HepG2 (cell line): ENCODE measurements around the gene ZNF888. TPM values are rescaled to one million over a fixed set of nuclear protein-coding genes. Genes with fewer than 3 reads are reported as not detected.

ENCODE experiments used
- BRCA1 ChIP-seq: sonication (generic); formaldehyde crosslinking; IDR thresholded peaks from 2 replicates; pipeline ENCODE4 v1.4.0; 2020; ENCODE audit warnings: missing genetic modification reagents
- HIVEP1 ChIP-seq: sonication (generic); formaldehyde crosslinking; IDR thresholded peaks from 2 replicates; pipeline ENCODE4 v1.4.0; 2020; ENCODE audit warnings: mild to moderate bottlenecking, missing genetic modification reagents
- IRF2 ChIP-seq: IDR thresholded peaks from 2 replicates; pipeline ENCODE4 v1.6.1; 2018; ENCODE audit warnings: missing genetic modification reagents, missing compliant biosample characterization
- SAFB2 ChIP-seq: sonication (generic); formaldehyde crosslinking; IDR thresholded peaks from 2 replicates; pipeline ENCODE4 v1.5.1; 2020; ENCODE audit warnings: missing genetic modification reagents, low read depth, mild to moderate bottlenecking, borderline replicate concordance
- SP4 ChIP-seq: sonication (generic); formaldehyde crosslinking; IDR thresholded peaks from 2 replicates; pipeline ENCODE4 v1.8.1; 2023; ENCODE audit warnings: mild to moderate bottlenecking, missing genetic modification reagents
- THAP11 ChIP-seq: IDR thresholded peaks from 2 replicates; pipeline ENCODE4 v1.6.1; 2016; ENCODE audit warnings: missing biosample characterization, missing genetic modification reagents
- ZBTB21 ChIP-seq: sonication (generic); formaldehyde crosslinking; IDR thresholded peaks from 2 replicates; pipeline ENCODE4 v1.4.0; 2020; ENCODE audit warnings: missing genetic modification reagents
- ZNF333 ChIP-seq: sonication (generic); formaldehyde crosslinking; IDR thresholded peaks from 2 replicates; pipeline ENCODE4 v1.4.0; 2020; ENCODE audit warnings: mild to moderate bottlenecking, missing genetic modification reagents, borderline replicate concordance
- ZNF703 ChIP-seq: sonication (generic); formaldehyde crosslinking; IDR thresholded peaks from 2 replicates; pipeline ENCODE4 v1.5.1; 2020; ENCODE audit warnings: missing genetic modification reagents, mild to moderate bottlenecking, moderate library complexity, borderline replicate concordance
- ZNF891 ChIP-seq: sonication (generic); formaldehyde crosslinking; IDR thresholded peaks from 2 replicates; pipeline ENCODE4 v1.5.0; 2020; ENCODE audit warnings: mild to moderate bottlenecking, missing genetic modification reagents
- ZSCAN9 ChIP-seq: IDR thresholded peaks from 2 replicates; pipeline ENCODE4 v1.6.1; 2016; ENCODE audit warnings: borderline replicate concordance
- polyA plus RNA-seq, 8 experiments: library from polyadenylated mRNA; depleted of rRNA in 3 of 8; stranded (reverse) in 7 of 8; unstranded in 1 of 8; fragments of >200 nt; fragmentation: Illumina TruSeq in 4 of 8; extraction: Trizol in 4 of 8; gene quantifications; 2 replicates each; pipeline versions ENCODE4 v1.2.1 to v1.2.3, GENCODE V29; 2011 to 2016; ENCODE audit warnings: low read depth in 4 of 8, missing spikeins in 1 of 8, mixed read lengths in 1 of 8; ENCODE audit not compliant: insufficient read depth in 1 of 8
- total RNA-seq, 5 experiments: library from RNA; depleted of rRNA; stranded (reverse); fragments of >200 nt; fragmentation: Illumina TruSeq; extraction: Trizol; gene quantifications; 2 replicates each; pipeline ENCODE4 v1.2.3, GENCODE V29; 2016; ENCODE audit warnings: low read depth in 1 of 5
- TF ChIP-seq, protein P1 (sequence below): sonication (generic); formaldehyde crosslinking; IDR thresholded peaks from 2 replicates; pipeline ENCODE4 v1.4.0; 2020; ENCODE audit warnings: mild to moderate bottlenecking, missing genetic modification reagents, borderline replicate concordance
- TF ChIP-seq, protein P2 (sequence below): sonication (generic); formaldehyde crosslinking; IDR thresholded peaks from 2 replicates; pipeline ENCODE4 v1.8.1; 2022; ENCODE audit warnings: mild to moderate bottlenecking, missing genetic modification reagents
- TF ChIP-seq, protein P3 (sequence below): sonication (generic); formaldehyde crosslinking; IDR thresholded peaks from 2 replicates; pipeline ENCODE4 v1.4.0; 2020; ENCODE audit warnings: missing genetic modification reagents, mild to moderate bottlenecking, borderline replicate concordance
- TF ChIP-seq, protein P4 (sequence below): sonication (generic); formaldehyde crosslinking; conservative IDR thresholded peaks from 2 replicates; pipeline ENCODE4 v1.4.0; 2020; ENCODE audit warnings: mild to moderate bottlenecking, missing genetic modification reagents, moderate library complexity

Gene ZNF888
- total and polyA plus RNA-seq, 2 of the 13 experiments (the other 11 are each of a cell fraction or from before 2014, with no cell fraction given) = 1.7 to 7.6 TPM

DNA sequence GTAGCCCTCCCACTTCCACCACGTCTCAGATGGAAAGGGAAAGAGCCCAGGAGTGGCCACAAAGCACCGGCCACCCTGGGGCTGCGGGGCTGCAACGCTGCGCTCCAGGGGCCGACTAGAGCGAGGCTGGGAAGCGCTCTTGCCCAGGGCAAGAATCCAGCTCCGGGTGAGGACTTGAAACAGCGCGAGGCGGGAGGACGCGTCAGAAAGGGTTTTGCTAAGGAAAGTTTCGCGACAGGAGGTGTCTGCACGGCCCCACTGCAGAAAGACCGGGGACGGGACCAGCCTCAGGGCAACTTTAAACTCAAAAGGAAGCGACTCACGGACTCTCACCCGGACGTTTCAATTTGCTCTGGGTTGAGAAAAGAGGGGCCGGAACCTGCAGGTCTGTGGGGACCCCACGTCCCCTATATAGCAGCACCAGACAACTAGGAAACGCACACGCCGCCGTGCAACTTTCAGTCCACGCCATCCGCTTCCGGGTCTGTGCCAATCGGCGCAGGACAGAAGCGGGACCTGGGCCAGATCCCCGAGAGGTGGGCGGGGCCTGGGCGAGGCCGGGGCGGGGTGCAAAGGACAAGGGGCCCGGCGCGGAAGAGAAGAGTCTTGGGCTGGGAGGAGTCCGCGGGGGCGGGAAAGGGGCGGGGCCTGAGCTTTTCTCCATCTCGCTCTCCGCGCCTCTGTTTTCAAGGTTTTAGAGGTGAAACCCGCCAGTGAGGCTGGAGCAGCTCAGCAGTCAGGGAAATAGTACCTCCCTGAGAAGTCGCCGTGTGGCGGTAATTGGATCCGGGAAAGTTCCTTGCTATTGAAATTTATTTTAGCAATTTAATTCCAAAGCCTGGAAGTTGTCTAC, 39.4 kb upstream of the ZNF888 start, which contains the start of gene ZNF816 (continued):
- TF ChIP-seq, protein P1, sequence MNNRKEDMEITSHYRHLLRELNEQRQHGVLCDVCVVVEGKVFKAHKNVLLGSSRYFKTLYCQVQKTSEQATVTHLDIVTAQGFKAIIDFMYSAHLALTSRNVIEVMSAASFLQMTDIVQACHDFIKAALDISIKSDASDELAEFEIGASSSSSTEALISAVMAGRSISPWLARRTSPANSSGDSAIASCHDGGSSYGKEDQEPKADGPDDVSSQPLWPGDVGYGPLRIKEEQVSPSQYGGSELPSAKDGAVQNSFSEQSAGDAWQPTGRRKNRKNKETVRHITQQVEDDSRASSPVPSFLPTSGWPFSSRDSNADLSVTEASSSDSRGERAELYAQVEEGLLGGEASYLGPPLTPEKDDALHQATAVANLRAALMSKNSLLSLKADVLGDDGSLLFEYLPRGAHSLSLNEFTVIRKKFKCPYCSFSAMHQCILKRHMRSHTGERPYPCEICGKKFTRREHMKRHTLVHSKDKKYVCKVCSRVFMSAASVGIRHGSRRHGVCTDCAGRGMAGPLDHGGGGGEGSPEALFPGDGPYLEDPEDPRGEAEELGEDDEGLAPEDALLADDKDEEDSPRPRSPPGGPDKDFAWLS (CRISPR knock-in tag) = no peak
- peak; percentile 58; the same call in 1 of the 2 replicates for TF ChIP-seq THAP11 (CRISPR knock-in tag)
- peak; percentile 78; the same call in 1 of the 2 replicates for TF ChIP-seq SP4 (CRISPR knock-in tag)
- TF ChIP-seq ZBTB21 (CRISPR knock-in tag) = no peak
- TF ChIP-seq IRF2 (CRISPR knock-in tag) = peak; percentile 65; the same call in 1 of the 2 replicates
- TF ChIP-seq ZSCAN9 = 0 out of 2 replicates have a peak, but pooled peaks have one; percentile 9
- TF ChIP-seq ZNF703 (CRISPR knock-in tag) = no peak
- TF ChIP-seq ZNF333 = no peak
- TF ChIP-seq SAFB2 = no peak
- TF ChIP-seq ZNF891 (CRISPR knock-in tag) = peak; percentile 40; the same call in 1 of the 2 replicates
- 0 out of 2 replicates have a peak, but pooled peaks have one; percentile 19 for TF ChIP-seq HIVEP1 (CRISPR knock-in tag)
- TF ChIP-seq, protein P2, sequence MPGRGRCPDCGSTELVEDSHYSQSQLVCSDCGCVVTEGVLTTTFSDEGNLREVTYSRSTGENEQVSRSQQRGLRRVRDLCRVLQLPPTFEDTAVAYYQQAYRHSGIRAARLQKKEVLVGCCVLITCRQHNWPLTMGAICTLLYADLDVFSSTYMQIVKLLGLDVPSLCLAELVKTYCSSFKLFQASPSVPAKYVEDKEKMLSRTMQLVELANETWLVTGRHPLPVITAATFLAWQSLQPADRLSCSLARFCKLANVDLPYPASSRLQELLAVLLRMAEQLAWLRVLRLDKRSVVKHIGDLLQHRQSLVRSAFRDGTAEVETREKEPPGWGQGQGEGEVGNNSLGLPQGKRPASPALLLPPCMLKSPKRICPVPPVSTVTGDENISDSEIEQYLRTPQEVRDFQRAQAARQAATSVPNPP = peak; percentile 72; the same call in 1 of the 2 replicates
- TF ChIP-seq BRCA1 = 0 out of 2 replicates have a peak, but pooled peaks have one; percentile 84
- TF ChIP-seq, protein P3, sequence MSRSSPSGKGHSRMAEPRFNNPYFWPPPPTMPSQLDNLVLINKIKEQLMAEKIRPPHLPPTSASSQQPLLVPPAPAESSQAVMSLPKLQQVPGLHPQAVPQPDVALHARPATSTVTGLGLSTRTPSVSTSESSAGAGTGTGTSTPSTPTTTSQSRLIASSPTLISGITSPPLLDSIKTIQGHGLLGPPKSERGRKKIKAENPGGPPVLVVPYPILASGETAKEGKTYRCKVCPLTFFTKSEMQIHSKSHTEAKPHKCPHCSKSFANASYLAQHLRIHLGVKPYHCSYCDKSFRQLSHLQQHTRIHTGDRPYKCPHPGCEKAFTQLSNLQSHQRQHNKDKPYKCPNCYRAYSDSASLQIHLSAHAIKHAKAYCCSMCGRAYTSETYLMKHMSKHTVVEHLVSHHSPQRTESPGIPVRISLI = 0 out of 2 replicates have a peak, but pooled peaks have one; percentile 10
- TF ChIP-seq, protein P4, sequence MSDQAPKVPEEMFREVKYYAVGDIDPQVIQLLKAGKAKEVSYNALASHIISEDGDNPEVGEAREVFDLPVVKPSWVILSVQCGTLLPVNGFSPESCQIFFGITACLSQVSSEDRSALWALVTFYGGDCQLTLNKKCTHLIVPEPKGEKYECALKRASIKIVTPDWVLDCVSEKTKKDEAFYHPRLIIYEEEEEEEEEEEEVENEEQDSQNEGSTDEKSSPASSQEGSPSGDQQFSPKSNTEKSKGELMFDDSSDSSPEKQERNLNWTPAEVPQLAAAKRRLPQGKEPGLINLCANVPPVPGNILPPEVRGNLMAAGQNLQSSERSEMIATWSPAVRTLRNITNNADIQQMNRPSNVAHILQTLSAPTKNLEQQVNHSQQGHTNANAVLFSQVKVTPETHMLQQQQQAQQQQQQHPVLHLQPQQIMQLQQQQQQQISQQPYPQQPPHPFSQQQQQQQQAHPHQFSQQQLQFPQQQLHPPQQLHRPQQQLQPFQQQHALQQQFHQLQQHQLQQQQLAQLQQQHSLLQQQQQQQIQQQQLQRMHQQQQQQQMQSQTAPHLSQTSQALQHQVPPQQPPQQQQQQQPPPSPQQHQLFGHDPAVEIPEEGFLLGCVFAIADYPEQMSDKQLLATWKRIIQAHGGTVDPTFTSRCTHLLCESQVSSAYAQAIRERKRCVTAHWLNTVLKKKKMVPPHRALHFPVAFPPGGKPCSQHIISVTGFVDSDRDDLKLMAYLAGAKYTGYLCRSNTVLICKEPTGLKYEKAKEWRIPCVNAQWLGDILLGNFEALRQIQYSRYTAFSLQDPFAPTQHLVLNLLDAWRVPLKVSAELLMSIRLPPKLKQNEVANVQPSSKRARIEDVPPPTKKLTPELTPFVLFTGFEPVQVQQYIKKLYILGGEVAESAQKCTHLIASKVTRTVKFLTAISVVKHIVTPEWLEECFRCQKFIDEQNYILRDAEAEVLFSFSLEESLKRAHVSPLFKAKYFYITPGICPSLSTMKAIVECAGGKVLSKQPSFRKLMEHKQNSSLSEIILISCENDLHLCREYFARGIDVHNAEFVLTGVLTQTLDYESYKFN (CRISPR knock-in tag) = peak; percentile 72
